Fibroblast of upper back skin (primary cell): ENCODE results near the gene ST8SIA4.

Experiments
- DNase-seq: peaks from one replicate; pipeline ENCODE4 v3.0.0-alpha.2; 2013

The ST8SIA4 gene, protein sequence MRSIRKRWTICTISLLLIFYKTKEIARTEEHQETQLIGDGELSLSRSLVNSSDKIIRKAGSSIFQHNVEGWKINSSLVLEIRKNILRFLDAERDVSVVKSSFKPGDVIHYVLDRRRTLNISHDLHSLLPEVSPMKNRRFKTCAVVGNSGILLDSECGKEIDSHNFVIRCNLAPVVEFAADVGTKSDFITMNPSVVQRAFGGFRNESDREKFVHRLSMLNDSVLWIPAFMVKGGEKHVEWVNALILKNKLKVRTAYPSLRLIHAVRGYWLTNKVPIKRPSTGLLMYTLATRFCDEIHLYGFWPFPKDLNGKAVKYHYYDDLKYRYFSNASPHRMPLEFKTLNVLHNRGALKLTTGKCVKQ

DNA sequence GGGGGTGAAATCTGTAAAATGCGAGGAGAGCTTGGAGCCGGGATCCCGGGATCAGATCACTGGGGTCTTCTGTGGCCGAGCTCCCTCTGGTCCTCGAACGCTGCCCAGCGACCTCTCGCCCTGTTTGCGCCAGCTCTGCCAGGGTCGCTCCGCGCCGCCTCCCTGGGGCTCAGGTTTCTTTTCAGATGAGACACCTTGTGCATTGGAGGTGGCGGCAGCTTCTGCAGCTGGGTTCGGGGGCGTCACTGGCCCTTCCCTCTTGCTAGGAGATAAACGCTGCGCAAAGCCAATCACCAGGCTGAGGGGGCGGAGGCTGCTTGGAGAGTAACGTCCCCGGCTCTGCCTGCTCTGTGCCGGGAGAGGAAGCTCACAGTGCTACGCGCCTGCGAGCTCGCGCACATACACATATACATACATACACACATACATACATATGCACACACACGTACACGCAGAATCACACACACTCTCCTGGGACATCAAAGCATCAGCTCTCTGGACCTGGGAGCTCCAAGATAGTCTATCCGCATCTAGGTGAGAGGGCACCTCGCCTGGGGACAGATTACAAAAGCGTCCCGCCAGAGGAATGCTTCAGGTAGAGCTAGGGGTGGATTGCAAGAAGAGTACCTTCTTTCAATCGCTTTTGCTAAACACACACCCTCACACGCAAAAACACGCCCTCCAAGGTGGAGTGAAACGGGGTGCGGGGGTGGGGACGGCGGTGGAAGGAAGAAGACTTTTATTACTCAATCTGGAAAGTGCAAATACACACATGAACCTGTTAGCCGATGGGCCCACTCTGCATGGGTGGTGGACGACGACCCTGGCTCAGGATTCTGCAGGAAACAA lies at the start of gene ST8SIA4:
Gene ST8SIA4 (minus strand): TSS at position 244 of the 849 bp plus-strand sequence. CDS start 327 bp downstream, outside the sequence.
- DNase-seq = peak; percentile 64

DNA sequence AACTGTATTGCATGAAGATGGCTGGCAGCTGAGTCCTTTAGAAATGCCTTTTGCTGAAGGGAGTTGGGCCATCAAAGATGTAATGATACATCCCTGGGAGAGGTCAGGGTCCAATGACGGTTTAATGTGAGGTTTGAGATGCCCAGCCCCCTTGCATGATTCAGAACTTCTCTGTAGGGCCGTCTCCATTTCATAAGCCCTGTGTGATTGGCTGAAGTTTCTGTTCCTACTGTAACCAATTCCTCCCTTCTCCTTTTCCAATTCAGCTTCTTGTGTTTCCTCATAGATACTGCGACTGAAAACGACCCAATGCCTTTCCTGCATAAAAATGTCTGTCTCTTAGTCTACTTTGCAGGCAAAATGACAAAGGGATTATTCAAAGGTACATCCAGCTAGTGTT lies 47.9 kb upstream of the ST8SIA4 start:
- DNase-seq = no peak

DNA sequence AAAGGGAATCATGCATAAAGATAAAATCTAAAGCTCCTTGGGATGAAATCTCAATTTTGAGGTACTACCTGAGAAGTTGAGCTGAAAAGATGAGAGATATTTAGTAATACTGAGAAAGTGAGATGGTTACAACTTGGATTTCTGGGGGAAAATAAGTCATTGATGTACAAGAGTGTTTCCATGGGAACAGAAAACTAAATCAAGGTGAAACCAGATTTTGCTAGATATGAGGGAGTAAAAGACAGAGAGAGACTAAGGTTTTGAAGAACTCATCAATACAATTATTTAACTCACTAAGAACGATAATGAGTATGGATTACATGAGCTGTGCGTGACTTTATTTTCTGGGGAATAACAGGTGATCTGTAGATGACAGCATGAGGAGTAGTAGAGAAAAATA lies 10.2 kb upstream of the ST8SIA4 start:
- DNase-seq = no peak

DNA sequence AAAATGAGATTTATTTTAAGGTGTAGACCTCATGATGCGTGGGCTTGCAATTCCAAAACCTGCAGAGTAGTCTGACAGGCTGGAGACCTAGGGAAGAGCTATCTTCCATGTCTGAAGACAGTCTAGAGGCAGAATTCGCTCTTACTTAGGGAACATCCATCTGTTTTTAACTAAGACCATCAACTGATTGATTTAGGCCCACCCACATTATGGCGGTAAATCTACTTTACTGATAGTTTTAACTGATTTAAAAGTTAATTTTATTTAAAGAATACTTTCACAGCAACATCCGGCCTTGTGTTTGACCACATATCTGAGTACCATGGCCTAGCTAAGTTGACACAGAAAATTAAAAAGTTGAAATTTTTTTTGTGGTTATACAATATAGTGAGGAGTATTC lies 6.0 kb upstream of the ST8SIA4 start:
- DNase-seq = no peak

DNA sequence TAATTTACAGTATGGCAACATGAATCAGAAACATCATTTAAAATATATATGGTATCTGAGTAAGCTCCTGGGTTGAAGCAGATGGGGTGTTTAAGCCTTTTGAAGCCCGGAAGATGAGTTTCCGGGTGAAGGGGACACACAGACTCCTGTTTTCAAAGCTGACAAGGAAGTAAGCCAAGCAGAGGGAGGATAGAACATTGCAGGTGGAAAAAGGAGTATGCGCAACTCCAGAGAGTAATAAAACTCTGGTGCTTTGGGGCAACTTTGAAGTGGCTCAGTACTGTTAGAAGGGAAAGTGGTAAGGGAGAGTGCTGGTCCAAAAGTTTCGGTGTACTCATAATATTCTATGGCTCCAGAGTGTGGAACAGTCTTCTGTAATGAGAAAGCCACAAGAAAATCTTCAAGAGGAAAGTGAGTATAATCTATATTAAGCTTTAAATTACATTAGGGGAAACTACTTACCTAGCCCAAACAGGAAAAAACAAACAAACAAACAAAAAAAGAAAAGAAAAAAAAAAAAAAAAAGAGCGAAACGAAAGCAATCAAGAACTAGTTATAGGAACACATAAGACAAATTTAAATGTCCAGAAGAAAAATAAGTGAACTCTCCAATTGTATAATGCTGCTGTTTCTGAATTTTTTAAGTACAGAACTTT lies 2.3 kb upstream of the ST8SIA4 start:
- DNase-seq = no peak

DNA sequence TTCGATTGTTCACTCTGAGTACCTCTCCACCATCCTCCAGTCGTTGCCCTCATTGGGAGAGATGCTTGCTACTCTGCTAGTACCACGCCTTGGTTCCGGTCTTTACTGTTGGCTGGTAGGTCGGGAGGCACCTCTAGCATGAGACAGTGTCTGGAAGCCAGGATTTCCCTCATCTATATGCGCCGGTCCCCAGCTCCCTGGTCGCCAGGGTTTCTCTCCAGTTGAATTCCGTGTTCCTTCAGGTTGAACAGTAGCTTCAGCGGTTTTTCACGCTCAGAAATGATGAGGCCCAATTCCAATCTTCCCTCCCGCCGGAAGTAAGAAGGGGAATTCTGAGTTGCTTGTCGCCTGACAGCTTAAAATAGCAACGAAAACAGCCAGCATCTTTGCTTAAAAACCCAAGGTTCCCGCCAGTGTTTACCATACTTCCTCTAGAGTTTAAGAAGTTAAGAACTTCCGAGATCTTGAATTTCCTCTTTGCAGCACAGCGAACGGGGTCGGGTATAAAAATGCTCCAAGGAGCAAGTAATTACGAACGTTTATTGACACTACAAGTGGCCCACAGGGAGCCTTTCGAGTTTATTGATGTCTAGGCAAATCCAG lies 1.3 kb upstream of the ST8SIA4 start:
- no peak for DNase-seq

DNA sequence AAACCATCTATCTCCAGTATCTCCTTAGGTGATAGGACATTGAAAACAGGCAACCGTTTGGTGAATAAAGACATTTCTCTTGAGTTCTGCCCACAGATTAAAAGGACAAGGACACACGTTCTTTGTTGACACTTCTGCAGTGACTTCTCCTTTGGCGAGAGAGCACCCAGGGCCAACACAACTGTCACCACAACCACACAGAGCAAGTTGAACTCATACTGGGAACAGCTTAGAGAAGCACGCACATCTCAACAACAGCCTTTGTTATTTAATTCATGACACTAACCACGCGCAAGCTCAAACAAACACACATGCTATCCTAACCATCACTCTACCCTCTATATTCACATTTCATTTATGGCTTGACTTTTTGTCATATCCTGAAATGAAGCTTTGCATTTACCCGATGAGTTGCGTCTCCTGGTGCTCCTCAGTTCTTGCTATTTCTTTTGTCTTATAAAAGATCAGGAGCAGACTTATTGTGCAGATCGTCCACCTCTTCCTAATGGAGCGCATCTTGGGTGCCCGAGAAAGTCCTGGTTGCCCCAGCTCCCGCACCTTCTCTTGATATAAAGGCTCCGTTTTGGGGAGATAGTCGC lies 543 bp downstream of the ST8SIA4 start:
- DNase-seq = no peak

DNA sequence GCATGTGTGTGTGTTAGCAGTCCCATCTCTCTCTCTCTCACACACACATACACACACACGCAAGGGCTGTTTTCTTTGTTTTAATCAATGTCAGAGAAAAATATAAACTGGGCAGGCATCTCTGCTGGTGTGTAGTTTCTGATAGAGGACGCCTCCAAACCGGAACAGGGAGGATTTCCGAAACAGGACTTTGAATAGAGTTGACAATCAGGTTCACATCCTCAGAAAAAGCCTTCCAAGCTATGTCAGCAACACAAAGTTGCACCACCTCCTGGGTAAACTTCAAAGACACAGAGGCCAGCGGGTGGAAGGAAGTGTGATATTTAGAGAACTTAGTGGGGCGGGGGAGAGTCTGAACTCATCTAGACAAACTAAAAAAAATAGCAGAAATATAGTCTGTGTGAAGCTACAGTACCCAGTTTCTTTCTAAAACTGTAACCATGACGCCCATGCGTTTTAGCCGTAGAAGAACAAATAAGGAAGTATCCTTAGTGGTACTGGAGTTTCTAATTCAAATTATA lies 1.2 kb downstream of the ST8SIA4 start:
- no peak for DNase-seq

DNA sequence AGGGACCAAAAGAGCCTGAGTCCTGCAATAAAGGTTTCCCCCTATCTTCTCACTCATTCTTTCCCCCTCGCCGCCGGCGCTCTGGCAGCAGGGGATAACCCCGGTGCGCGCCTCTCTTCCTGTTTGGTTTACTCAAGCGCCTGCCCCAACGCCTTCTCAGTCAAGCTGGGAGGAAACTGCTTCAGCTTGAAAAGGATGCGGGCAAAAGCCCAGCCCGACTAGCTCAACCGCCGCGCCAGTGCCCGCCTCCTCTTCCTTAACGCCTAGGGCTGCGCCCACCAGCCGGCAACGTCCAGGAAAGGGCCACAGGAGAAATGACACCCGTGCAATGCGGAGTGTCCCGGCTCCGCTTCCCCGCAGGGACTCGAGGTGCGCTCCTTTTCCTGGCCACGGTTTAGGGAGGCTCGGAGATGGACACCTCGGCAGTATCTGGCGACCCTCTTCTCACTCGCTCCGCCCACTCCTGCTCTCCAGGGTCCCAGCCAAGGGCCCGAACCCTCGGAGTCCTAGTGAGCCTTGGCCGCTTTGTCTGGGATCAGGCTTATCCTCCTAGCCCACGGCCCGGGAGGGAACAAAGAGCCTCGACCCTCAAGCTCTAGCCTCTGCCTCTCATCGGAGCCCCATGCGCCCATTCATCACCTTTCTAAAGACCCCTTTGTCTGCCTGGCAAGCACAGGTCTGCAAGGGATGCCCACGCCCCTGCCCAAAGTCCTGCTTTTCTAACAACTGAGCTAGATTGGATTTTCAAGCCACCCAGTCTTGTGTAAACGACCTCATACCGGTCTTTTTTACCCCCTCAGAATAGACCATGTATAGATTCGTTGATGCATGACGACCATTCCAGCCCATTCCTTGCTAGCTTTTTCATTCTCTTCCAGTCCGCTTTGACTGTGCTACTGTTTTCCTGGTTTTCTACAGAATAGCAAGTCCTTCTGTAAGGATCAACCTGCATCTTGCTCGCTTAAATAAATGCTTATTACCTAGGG lies 2.0 kb downstream of the ST8SIA4 start:
- DNase-seq = peak; percentile 62

DNA sequence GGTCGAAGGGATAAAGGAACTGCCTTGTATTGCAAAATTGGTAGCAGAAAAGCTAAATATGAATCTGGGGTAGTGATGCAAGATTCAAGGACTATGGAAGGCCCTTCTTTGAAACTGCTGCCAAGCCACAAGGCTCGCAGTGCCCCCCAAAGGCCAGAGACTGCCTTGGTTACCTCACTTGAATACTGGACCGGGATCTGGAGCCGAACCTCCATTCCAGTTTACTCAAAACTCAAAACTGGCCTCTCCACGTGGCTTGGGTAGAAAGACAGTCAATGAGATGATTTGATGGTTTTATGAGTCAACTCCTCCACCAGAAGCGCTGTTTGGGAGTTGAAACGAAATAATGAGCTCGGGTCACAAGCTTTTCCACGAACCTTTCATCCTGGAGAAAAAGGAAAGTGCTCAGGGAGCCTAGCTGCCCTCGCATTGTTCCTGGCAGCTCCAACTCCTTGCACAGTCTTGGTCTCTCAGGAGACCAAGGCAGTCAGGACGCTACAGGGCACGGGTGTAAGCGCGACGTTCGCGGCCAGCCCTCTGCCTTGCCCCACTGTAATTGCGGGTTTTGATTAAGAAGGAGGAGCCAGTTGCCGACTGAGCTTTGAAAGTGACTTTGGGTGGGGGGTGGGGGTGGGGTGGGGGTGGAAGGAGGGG lies 2.8 kb downstream of the ST8SIA4 start:
- peak; percentile 32 for DNase-seq

DNA sequence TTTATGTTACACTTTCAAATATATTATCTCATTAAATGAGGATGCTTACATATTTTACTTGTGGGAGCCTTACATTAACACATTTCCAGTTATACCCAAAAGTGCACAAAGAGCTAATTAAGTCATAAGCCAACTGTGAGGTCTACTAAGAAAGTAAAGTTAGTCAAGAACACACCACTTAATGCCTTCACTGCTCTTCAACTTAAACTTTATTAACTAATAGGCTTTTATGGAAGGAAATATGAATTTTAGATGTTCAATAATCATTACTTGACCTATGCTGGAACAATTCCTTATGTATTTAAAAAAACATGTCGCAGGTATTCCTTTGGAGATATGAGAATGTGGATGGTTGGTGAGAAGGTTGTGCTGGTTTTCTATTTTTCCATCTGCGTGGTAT lies 3.4 kb downstream of the ST8SIA4 start:
- DNase-seq = no peak

DNA sequence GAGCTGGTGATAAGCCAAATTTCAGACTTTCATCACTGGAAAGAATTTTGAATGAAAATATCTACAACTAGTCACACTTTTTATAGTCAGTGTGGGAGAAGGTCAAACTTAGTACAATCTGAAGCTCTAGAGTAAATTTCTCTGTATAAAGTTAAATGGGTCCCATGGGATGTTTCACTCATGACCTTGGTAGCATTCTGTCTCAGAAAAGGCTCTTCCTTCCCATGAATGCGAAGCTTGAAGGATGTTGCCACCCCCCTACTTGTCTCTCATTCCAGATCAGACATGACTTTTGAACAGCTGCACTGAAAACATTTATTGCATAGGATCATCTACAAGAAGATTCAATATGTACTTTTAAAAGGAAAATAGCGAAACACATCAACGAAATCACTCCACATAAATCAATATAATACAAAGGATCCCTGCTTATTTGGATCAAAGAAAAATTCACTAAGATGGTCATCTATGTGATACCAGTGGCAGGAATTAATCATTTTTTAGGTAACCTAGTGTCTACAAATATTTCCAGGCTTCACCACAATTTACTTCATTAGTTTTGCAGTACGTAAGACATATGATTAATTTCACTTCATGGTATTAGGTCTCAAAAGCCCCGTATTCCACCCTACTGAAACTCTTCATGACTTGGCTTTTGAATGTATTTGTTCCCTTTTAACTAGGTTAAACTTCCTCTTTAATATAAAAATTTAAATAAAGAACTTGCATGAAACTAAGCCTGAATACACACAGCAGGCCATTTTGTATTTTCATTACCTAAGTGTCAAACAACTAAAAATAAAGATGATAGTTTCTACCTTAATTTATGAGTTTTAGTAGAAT lies 4.4 kb downstream of the ST8SIA4 start:
- DNase-seq = no peak

DNA sequence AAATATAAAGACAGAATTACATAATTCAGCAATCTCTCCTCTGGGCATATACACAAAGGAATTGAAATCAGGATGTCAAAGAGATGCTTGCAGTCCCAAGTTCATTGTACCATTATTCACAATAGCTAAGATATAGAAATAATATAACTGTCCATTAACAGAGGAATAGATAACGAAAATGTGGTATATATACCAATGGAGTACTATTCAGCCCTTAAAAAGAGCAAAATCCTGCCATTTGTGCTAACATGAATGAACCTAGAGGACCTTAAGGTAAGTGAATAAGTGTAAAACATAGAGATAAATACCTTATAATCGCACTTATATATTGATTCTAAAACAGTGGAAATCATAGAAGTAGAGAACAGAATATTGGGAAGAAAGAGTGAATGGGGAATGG lies 7.0 kb downstream of the ST8SIA4 start:
- no peak for DNase-seq

DNA sequence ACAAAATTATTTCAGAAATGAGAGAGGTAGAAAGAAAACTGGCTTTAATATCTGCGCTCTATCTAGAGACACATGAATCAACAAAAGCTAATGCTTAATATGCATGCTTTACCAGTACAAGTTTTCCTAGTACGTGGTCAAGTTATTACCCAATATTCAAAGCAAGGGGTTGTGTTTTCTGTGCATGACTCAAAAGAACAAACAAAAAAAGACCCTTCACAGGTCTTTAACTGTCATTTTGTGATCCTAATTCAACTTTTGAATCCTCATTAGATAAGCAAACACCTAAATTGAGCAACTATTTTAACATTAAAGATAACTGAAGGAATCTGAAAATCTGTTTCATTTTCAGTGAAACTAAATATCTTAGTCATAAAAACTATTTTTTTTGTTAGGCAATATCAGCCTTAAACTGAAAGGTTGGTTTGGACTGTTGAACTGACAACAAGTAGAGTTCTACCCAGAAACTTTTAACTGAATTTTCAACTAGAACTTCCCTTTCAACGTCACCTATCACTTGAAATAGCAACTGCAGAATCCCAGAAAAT lies 12.5 kb downstream of the ST8SIA4 start:
- DNase-seq = no peak

DNA sequence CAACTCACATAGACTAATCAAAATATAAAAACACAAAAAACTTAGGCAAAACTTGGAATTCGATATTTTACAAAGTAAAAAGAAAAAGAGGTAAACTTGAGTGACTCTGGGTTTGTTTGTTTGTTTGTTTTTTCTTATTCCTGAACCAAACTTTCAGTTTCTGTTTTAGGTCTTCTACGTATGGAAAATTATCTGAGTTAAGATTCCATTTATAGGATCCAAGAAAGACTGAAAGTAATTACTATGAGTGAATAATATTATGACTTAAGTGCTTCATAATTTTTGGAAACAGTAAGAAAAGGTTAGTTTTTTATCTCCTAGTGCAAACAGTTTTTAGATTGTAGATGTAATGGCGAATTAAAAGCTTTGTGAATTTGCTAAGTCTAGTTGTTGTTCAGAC lies 13.2 kb downstream of the ST8SIA4 start:
- no peak for DNase-seq

DNA sequence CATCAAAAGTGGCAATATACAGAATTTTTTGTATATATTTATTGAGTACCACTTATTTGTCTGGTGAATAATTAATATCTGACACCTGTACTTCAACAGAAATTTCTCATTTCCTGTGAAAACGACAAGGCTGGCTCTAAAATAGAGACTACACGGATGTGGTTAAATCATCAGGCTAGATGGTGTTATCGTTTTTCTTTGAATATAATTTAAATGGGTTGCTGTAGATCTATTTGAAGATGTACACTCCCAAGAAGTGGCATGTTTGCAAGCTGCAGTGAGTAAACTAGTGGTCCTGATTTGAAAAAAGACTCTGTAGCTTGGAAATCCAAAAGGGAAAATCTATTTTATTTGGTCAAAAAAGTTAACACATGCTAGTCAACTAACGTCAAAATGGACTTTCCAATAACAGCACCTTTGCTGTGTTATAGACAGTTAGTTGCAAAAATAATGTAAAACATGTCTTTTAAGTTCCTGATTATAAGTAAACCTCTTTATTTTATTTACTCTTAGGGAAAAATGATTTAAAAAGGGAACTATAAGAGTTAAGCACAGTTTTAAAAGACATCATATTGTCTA lies 13.8 kb downstream of the ST8SIA4 start:
- no peak for DNase-seq

DNA sequence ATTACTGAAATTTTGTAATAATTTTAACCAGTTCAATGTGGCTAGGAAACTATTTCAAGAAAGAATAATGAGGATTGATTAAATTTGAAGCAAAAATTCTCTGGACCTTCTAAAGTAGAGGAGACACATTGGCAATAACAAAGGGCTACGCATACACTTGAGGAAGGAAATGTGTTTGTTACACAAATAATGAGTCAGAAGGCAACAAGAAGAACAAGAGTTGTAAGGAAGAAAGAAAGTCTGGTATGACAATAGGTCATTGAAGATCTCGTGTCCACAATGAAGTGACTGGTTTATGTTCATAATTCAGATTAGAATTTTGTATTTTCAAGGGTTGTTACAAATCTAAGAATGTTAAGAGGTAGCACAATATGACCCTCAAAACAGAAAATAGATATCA lies 25.8 kb downstream of the ST8SIA4 start:
- no peak for DNase-seq

DNA sequence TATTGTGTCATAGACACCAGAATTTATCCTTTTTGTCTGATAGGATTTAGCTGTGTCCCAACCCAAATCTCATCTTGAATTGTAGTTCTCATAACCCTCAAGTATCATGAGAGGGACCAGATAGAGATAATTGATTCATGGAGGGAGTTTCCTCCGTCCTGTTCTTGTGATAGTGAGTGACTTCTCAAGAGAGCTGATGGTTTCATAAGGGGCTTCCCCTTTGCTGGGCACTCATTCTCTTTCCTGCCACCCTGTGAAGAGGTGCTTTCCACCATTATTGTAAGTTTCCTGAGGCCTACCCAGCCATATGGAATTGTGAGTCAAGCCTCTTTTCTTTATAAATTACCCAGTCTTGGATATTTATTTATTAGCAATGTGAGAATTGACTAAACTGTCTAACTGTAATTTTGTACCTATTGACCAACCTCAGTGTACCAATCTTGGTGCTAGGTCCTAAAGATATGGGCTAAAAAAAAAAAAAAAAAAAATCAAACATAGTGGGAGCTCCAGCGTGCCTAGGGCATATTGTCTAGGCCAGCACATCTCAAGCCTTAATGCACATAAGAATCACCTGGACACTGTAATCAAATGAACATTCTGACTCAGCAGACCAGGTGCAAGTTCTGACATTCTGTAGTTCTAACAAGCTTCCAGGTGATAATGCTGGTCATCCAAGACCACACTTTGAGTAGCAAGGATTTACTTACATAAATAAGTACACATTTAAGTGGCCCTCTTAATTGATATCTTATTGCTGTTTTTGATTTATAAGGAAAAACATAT lies 30.5 kb downstream of the ST8SIA4 start:
- DNase-seq = no peak
